ENCODE results near the gene DBNDD1. TPM values are rescaled to one million over a fixed set of nuclear protein-coding genes. Genes with fewer than 3 reads are reported as not detected.

Gene DBNDD1
- total RNA-seq, 1 experiment from 2014 or later, result 32.3 TPM

DNA sequence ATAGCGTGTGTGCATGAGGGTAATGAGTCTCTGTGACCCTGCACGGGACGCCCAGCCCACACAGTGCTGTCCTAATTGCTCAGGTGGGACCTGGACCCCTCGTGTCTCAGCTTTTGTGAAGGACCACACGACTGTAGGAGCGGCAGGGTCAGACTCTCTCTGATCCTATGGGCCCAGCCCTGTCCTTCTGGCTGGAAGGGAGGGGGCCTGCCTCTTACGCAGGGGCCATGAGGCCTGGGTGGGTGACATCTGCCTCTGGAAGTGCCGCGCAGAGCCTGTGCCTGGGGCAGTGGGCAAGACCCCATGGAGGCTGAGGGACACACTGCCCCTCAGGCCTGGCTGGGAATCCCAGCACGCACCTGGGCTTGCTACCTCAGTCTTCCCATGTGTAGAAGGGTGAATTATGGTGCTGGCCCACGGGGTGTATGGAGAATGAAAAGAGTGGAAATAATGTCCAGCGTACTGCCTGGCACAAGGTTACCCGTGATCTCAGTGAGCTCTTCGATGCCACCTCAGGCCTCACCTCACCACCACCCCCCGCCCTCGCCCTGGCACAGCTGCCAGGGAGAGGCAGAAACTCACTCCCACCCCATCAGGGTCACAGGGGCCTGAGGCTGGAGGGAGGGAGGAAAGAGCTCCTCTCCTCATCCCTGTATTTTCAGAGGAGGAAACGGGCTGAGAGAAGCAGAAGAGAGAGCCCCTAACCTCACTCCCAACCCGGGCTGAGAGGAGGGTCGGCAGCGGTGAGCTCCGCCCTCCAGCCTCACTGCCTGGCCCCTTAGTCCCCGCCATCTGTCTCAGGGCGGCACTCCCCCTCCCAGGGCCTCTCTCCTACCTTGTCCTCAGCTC is 27.1 kb upstream of the DBNDD1 start:
- intact Hi-C loops (cut with micrococcal nuclease; ENCODE audit: unreplicated experiment) (no loop called here), in situ Hi-C loops (cut with HindIII; ENCODE audit: low pct_unique_long_range_greater_than_20kb, low sequenced_read_pairs) (no loop called here)
- Histone ChIP-seq H3K27me3 (ENCODE audit: control insufficient read depth, insufficient read depth, low read length) (no peaks in the 10 kb centered on the region), H3K27ac (ENCODE audit: low read length) (peak overlapping the region; percentile 32), H3K36me3 (ENCODE audit: control insufficient read depth, insufficient read depth, low read length) (no peaks in the 10 kb centered on the region), H3K9me3 (ENCODE audit: control insufficient read depth, insufficient read depth, low read depth, low read length) (no peaks in the 10 kb centered on the region), H3K4me3 (ENCODE audit: low read depth in 2 of 2, low read length in 2 of 2) (peak overlapping the region; percentile 35 to 54), H3K4me1 (ENCODE audit: control insufficient read depth, insufficient read depth, low read length) (peaks cover 5% of the 10 kb centered on the region)
- BruUV-seq (replicated peaks), result no TSS peak
- TF ChIP-seq SIN3A (IDR thresholded peaks at IDR 0.05; ENCODE audit: borderline replicate concordance, insufficient read depth, low read depth, low read length) (no peak), TCF7L2 (IDR thresholded peaks at IDR 0.05; ENCODE audit: low read depth, low read length) (no peak), CTCF (IDR thresholded peaks at IDR 0.05) (no peak), REST (IDR thresholded peaks at IDR 0.05; ENCODE audit: insufficient read depth in 1 of 2, low read depth in 2 of 2, low read length in 1 of 2) (no peak), POLR2AphosphoS5 (IDR thresholded peaks at IDR 0.05; ENCODE audit: low read depth, low read length) (no peak)
- POLR2A ChIA-PET, result no interaction called here
- DNase-seq (ENCODE audit: low read depth, low spot score) (no peak), ATAC-seq (peak; percentile 11; the same call in 1 of the 2 replicates)
- CTCF ChIA-PET, result interaction anchor here (0.6 kb wide), 1 partner anchor 35 kb away, joined by 3 read pairs; no protein-coding TSS in a partner anchor

DNA sequence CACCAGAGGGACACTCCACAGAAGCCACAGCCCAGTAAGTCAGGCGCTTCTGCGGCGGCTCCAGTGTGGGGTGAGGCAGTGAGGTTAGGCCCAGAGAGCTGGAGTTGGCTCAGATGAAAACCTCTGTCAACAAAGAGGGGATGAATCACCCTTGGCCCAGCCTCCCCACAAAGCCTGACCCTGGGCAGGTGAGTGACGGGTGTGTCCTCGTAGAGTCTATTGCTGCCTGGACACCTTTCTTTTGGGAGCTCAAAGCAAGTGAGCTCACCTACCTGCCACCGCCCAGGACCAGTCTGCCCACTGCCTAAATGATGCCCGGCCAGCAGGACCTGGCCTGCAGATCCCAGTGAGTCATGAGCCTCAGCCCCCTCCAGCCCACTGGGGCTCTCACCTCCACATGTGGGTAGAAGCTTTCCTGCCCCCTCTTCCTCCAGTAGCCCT is 24.9 kb upstream of the DBNDD1 start:
- Histone ChIP-seq H3K27ac (ENCODE audit: low read length) (no peak overlapping the region), H3K4me1 (ENCODE audit: control insufficient read depth, insufficient read depth, low read length) (peaks cover 5% of the 10 kb centered on the region), H3K36me3 (ENCODE audit: control insufficient read depth, insufficient read depth, low read length) (no peaks in the 10 kb centered on the region), H3K27me3 (ENCODE audit: control insufficient read depth, insufficient read depth, low read length) (no peaks in the 10 kb centered on the region), H3K9me3 (ENCODE audit: control insufficient read depth, insufficient read depth, low read depth, low read length) (no peaks in the 10 kb centered on the region), H3K4me3 (ENCODE audit: low read depth in 2 of 2, low read length in 2 of 2) (no peak overlapping the region)
- BruUV-seq (replicated peaks), result no TSS peak
- TF ChIP-seq CTCF (IDR thresholded peaks at IDR 0.05) (no peak), POLR2AphosphoS5 (IDR thresholded peaks at IDR 0.05; ENCODE audit: low read depth, low read length) (no peak), REST (IDR thresholded peaks at IDR 0.05; ENCODE audit: insufficient read depth in 1 of 2, low read depth in 2 of 2, low read length in 1 of 2) (no peak), TCF7L2 (IDR thresholded peaks at IDR 0.05; ENCODE audit: low read depth, low read length) (no peak), SIN3A (IDR thresholded peaks at IDR 0.05; ENCODE audit: borderline replicate concordance, insufficient read depth, low read depth, low read length) (no peak)
- ATAC-seq, result peak; percentile 44
- ChIA-PET CTCF (no interaction called here), POLR2A (no interaction called here)
- intact Hi-C loops (cut with micrococcal nuclease; ENCODE audit: unreplicated experiment), result no loop called here
- no peak for DNase-seq (ENCODE audit: low read depth, low spot score)
- in situ Hi-C loops (cut with HindIII; ENCODE audit: low pct_unique_long_range_greater_than_20kb, low sequenced_read_pairs), result no loop called here

Measured in Panc1 (cell line).